ENCODE measurements around the gene TP53AIP1.

Gene TP53AIP1

DNA sequence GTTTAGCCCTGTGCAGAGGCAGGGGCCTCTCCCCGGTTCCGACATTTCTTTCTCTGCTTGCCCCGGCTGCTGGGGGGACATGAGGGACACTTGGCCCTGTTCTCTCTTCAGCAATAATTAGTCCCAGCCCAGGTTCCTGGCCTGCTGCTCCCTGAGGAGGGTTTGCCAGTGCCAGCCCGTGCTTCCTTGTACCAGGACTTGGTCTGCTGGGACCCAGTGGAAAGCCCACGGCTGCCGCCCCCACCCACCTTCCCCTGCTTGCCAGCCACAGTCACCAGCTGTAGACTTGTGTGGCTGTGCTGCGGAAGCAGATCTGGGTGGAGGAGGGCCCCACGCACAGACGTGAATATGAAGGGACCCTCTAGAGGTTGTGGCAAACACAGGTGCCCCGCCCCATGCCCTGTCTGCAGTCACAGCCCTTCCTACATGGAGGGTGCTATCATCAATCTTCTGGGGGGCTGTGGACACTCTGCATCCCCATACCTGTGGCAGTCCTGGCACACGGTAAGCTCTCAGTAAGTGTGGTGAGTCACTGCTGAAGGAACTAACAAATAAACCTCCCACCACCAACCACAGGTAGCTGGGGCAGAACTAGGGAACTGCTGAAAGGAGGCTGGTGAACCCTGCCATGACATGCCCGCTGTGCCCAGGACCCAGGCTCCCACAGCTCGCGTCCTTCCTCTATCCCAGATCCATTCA lies 949 bp downstream of the TP53AIP1 start:
- H3K9me3 ChIP-seq (ENCODE audit: low read length): no peaks in the 10 kb centered on the region
- no peak overlapping the region for H3K4me3 ChIP-seq (ENCODE audit: low read depth in 1 of 2, low read length in 2 of 2)
- no peak overlapping the region for H3K27ac ChIP-seq (ENCODE audit: low read depth, low read length)
- no peak overlapping the region for H3K9ac ChIP-seq (ENCODE audit: low read length)
- no peaks in the 10 kb centered on the region for H3K27me3 ChIP-seq (ENCODE audit: control insufficient read depth in 1 of 2, insufficient read depth in 2 of 2, low read length in 2 of 2)
- no peaks in the 10 kb centered on the region for H3K4me1 ChIP-seq (ENCODE audit: insufficient read depth, low read length)
- no peaks in the 10 kb centered on the region for H3K36me3 ChIP-seq (ENCODE audit: insufficient read depth, low read length)

DNA sequence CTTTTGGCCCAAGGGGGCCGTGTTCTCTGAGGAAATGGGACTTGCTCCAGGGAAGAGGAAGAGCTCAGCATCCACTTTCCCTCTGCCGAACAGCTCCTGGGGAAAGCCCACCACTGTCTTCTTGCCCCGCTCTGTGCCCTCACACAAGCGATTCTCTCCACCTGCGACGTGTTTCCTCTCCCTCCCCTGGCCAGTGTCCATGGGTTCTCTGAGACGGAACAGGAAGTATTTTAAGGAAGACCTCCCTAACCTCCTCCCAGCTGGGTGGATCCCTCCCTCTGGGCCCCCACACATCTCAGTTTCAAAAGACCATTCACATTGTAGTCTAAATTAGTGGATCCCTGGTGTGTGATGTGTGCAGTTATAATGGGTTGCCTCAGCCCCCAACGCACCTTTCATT lies 1.6 kb downstream of the TP53AIP1 start:
- H3K27ac ChIP-seq (ENCODE audit: low read depth, low read length): no peak overlapping the region
- H3K9me3 ChIP-seq (ENCODE audit: low read length): no peaks in the 10 kb centered on the region
- H3K4me1 ChIP-seq (ENCODE audit: insufficient read depth, low read length): no peaks in the 10 kb centered on the region
- H3K4me3 ChIP-seq (ENCODE audit: low read depth in 1 of 2, low read length in 2 of 2): no peak overlapping the region
- no peaks in the 10 kb centered on the region for H3K36me3 ChIP-seq (ENCODE audit: insufficient read depth, low read length)
- H3K9ac ChIP-seq (ENCODE audit: low read length): no peak overlapping the region
- H3K27me3 ChIP-seq (ENCODE audit: control insufficient read depth in 1 of 2, insufficient read depth in 2 of 2, low read length in 2 of 2): no peaks in the 10 kb centered on the region

DNA sequence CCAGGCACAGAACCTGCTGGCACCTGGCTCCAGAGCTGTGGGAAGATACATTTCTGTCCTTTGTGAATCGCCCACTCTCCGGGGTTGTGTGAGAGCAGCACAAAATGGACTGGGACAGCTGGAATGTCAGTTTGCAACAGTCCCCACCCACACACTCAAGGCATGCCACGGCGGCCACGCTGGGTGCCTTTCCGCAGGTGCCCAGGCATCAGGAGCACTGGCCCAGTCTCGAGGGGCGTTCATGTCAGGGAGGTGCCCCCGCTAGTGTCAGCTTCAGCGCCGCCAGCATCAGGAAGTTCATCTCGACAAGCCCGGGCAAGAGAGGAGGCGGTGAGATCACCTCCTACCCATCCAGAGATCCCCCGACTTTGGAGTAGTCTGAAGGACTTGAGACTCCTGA lies 2.1 kb downstream of the TP53AIP1 start:
- Histone ChIP-seq H3K9ac (ENCODE audit: low read length) (no peak overlapping the region), H3K27me3 (ENCODE audit: control insufficient read depth in 1 of 2, insufficient read depth in 2 of 2, low read length in 2 of 2) (no peaks in the 10 kb centered on the region), H3K27ac (ENCODE audit: low read depth, low read length) (no peak overlapping the region), H3K9me3 (ENCODE audit: low read length) (no peaks in the 10 kb centered on the region), H3K4me3 (ENCODE audit: low read depth in 1 of 2, low read length in 2 of 2) (no peak overlapping the region), H3K4me1 (ENCODE audit: insufficient read depth, low read length) (no peaks in the 10 kb centered on the region), H3K36me3 (ENCODE audit: insufficient read depth, low read length) (no peaks in the 10 kb centered on the region)

DNA sequence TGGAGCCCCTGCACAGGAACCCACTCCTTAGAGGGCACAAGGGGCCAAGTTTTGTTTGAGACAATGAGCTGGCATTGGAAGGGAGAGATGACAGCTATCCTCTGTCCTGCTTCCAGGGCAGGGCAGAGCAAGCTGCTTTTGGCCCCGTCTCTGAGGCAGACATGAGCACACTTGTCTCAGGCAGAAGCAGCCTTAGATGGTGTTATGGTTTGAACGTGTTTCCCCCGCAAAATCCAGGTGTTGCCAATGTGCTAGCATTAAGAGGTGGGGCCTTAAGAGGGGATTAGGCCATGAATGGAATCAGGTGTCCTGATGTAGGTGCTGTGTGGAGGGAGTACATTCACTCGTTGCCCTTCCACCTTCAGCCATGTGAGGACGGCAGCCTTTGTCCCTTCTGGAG lies 2.5 kb downstream of the TP53AIP1 start:
- no peak overlapping the region for H3K27ac ChIP-seq (ENCODE audit: low read depth, low read length)
- H3K9ac ChIP-seq (ENCODE audit: low read length): no peak overlapping the region
- no peaks in the 10 kb centered on the region for H3K27me3 ChIP-seq (ENCODE audit: control insufficient read depth in 1 of 2, insufficient read depth in 2 of 2, low read length in 2 of 2)
- no peaks in the 10 kb centered on the region for H3K4me1 ChIP-seq (ENCODE audit: insufficient read depth, low read length)
- no peaks in the 10 kb centered on the region for H3K9me3 ChIP-seq (ENCODE audit: low read length)
- no peaks in the 10 kb centered on the region for H3K36me3 ChIP-seq (ENCODE audit: insufficient read depth, low read length)
- no peak overlapping the region for H3K4me3 ChIP-seq (ENCODE audit: low read depth in 1 of 2, low read length in 2 of 2)

DNA sequence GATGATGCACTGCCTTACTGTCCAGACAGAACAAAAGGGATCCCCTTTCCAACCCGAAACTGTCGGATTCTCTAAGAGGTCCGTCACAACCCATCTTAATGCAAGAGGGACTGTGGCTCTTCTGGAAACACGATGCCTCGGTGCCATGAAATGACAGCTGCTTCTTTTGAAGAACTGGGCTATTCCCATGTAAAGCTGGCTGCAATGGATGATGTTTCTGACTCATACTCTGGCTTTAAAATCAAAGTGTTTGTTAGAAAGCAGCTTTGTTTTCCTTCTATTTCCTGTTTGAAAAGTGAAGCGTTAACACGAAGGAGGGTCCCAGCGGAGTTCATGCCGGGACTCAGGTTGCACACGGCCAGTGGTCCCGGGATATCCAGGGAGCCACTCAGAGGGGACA lies 3.1 kb downstream of the TP53AIP1 start:
- Histone ChIP-seq H3K4me1 (ENCODE audit: insufficient read depth, low read length) (no peaks in the 10 kb centered on the region), H3K9ac (ENCODE audit: low read length) (no peak overlapping the region), H3K9me3 (ENCODE audit: low read length) (no peaks in the 10 kb centered on the region), H3K27ac (ENCODE audit: low read depth, low read length) (no peak overlapping the region), H3K36me3 (ENCODE audit: insufficient read depth, low read length) (no peaks in the 10 kb centered on the region), H3K4me3 (ENCODE audit: low read depth in 1 of 2, low read length in 2 of 2) (no peak overlapping the region), H3K27me3 (ENCODE audit: control insufficient read depth in 1 of 2, insufficient read depth in 2 of 2, low read length in 2 of 2) (no peaks in the 10 kb centered on the region)

DNA sequence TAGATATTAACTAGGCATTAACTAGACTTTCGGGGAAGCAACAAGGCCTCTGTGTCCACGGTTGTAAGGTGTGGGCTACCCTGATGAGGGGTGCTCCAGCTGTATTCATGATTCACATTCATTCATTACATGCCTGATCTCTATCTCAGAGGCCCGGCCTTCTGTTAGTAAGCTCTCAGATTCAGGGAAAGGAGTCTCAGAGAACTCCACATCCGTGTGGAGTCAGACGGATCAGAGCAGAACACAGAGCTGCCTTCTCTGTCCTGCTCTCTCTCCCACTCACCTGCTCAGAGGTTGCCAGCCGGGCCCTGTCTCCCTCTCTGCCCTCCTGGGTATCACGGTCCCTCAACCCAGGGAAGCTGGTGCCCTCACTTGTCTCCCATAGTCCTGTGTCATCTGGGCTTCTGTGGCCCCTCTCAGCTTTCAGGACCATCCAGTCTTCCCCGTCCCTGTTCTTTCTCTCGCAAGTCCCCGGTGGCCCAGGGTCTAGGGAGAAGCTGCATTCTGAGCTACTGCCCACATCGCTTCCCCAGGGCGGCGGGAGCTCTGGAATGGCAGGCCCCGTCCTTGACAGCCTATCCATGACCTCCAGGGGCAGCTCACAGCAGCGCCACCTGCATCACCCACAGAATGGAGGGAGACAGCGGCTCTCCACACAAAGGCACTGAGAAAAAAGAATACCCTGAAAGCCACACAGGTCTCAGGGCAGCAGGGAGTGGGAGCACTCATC lies 4.3 kb downstream of the TP53AIP1 start:
- Histone ChIP-seq H3K9ac (ENCODE audit: low read length) (no peak overlapping the region), H3K27ac (ENCODE audit: low read depth, low read length) (no peak overlapping the region), H3K4me1 (ENCODE audit: insufficient read depth, low read length) (no peaks in the 10 kb centered on the region), H3K36me3 (ENCODE audit: insufficient read depth, low read length) (no peaks in the 10 kb centered on the region), H3K27me3 (ENCODE audit: control insufficient read depth in 1 of 2, insufficient read depth in 2 of 2, low read length in 2 of 2) (no peaks in the 10 kb centered on the region), H3K4me3 (ENCODE audit: low read depth in 1 of 2, low read length in 2 of 2) (no peak overlapping the region), H3K9me3 (ENCODE audit: low read length) (no peaks in the 10 kb centered on the region)

DNA sequence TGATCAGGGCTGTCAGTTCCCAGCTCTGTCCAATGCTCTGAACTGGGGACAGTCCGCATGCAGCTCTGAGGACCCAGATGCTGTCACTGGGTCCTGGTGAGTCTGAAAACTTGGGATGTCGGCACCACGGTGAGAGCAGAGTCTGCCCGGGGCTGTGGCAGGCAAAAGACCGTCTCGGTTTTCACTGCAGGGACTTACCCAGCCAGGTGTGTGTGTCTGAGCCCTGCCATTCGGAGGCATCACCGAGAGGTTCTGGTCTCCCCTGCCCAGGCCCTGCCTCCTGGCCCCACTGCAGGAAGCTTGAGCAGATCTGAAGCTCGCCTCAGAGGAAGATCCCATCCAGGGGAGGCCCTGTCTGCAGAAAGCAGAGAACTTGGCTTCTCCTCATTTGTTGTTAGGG lies 5.2 kb downstream of the TP53AIP1 start:
- Histone ChIP-seq H3K27ac (ENCODE audit: low read depth, low read length) (no peak overlapping the region), H3K9ac (ENCODE audit: low read length) (no peak overlapping the region)

DNA sequence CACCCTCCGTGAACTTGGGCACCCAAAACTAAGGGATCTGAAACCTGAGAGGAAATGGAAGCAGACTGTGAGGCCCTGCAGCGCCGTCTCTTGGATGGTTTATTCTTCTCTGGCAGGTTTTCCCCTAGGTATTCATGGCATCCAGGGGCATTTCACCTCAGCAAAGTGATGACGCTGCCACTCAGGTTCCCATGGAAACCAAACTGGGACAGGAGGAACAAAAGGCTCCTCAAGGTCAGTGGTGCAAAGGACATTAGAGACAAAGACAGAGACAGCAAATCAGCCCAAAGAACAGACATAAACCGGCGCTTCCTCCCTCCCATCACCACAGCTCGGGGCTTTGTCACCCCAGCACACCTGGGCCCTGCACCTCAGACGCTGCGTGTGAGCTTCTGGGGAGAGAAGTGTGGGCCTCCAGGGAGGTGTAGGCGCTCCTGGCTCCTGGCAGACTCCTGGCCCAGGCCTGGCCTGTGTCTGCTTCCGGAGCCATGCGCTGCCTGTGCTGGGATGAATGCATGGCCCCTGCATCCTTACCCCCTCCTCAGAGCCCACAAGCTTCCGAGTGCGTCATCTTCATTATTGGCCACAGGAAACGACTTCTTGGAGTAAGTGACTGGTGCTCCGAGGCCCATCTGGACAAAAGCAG lies 5.9 kb downstream of the TP53AIP1 start:
- H3K36me3 ChIP-seq (ENCODE audit: insufficient read depth, low read length): no peaks in the 10 kb centered on the region
- H3K4me1 ChIP-seq (ENCODE audit: insufficient read depth, low read length): no peaks in the 10 kb centered on the region
- no peak overlapping the region for H3K9ac ChIP-seq (ENCODE audit: low read length)
- no peak overlapping the region for H3K4me3 ChIP-seq (ENCODE audit: low read depth in 1 of 2, low read length in 2 of 2)
- H3K27ac ChIP-seq (ENCODE audit: low read depth, low read length): no peak overlapping the region
- H3K9me3 ChIP-seq (ENCODE audit: low read length): no peaks in the 10 kb centered on the region
- no peaks in the 10 kb centered on the region for H3K27me3 ChIP-seq (ENCODE audit: control insufficient read depth in 1 of 2, insufficient read depth in 2 of 2, low read length in 2 of 2)

More for the DNA sequence above, 5.2 kb downstream of the TP53AIP1 start:
- H3K4me1 ChIP-seq (ENCODE audit: insufficient read depth, low read length): no peaks in the 10 kb centered on the region
- no peaks in the 10 kb centered on the region for H3K36me3 ChIP-seq (ENCODE audit: insufficient read depth, low read length)
- H3K27me3 ChIP-seq (ENCODE audit: control insufficient read depth in 1 of 2, insufficient read depth in 2 of 2, low read length in 2 of 2): no peaks in the 10 kb centered on the region
- no peak overlapping the region for H3K4me3 ChIP-seq (ENCODE audit: low read depth in 1 of 2, low read length in 2 of 2)
- no peaks in the 10 kb centered on the region for H3K9me3 ChIP-seq (ENCODE audit: low read length)

DNA sequence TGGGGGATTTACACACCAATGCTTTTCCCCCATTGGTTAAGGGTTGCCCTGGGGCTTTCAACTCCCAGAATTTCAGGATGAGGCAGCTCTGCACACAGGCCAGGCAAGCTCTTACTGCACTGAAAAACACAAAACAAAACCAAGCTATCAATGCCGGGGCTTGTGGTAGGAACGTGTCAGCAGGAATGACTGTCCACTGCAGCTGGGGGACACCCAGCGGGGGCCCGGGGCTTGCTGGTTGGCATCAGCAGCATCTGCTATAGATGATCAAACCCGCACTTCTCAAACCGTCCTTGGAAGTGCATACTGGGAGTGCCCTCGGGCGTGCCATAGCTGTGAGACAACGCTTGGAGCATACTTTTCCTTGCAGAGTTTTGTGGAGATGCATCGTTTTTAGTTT lies 7.7 kb downstream of the TP53AIP1 start:
- no peak overlapping the region for H3K4me3 ChIP-seq (ENCODE audit: low read depth in 1 of 2, low read length in 2 of 2)
- H3K27ac ChIP-seq (ENCODE audit: low read depth, low read length): no peak overlapping the region
- H3K9ac ChIP-seq (ENCODE audit: low read length): no peak overlapping the region
- H3K27me3 ChIP-seq (ENCODE audit: control insufficient read depth in 1 of 2, insufficient read depth in 2 of 2, low read length in 2 of 2): no peaks in the 10 kb centered on the region
- H3K36me3 ChIP-seq (ENCODE audit: insufficient read depth, low read length): no peaks in the 10 kb centered on the region
- H3K4me1 ChIP-seq (ENCODE audit: insufficient read depth, low read length): no peaks in the 10 kb centered on the region
- H3K9me3 ChIP-seq (ENCODE audit: low read length): no peaks in the 10 kb centered on the region

DNA sequence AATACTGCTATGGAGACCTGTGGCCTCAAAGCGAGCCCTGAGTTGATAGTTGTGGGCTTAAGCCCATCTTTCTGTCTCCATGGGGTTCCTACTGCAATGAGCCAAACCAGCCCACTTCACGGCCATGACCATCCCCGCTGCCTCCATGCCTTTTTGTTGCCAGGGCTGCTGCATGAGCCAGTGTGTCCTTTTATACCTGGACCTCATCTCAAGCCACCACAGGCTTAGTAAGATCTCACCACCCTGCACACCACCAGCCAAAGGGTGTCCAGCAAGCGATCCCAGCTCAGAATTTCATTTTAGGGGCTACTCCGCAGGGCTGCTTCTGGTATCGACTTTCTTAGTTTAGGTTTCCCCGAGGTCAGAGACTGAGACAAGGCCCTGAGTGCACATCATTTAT lies 8.3 kb downstream of the TP53AIP1 start:
- H3K4me1 ChIP-seq (ENCODE audit: insufficient read depth, low read length): no peaks in the 10 kb centered on the region
- H3K36me3 ChIP-seq (ENCODE audit: insufficient read depth, low read length): no peaks in the 10 kb centered on the region
- no peaks in the 10 kb centered on the region for H3K9me3 ChIP-seq (ENCODE audit: low read length)
- no peak overlapping the region for H3K4me3 ChIP-seq (ENCODE audit: low read depth in 1 of 2, low read length in 2 of 2)
- H3K27ac ChIP-seq (ENCODE audit: low read depth, low read length): no peak overlapping the region
- H3K9ac ChIP-seq (ENCODE audit: low read length): no peak overlapping the region
- H3K27me3 ChIP-seq (ENCODE audit: control insufficient read depth in 1 of 2, insufficient read depth in 2 of 2, low read length in 2 of 2): no peaks in the 10 kb centered on the region

DNA sequence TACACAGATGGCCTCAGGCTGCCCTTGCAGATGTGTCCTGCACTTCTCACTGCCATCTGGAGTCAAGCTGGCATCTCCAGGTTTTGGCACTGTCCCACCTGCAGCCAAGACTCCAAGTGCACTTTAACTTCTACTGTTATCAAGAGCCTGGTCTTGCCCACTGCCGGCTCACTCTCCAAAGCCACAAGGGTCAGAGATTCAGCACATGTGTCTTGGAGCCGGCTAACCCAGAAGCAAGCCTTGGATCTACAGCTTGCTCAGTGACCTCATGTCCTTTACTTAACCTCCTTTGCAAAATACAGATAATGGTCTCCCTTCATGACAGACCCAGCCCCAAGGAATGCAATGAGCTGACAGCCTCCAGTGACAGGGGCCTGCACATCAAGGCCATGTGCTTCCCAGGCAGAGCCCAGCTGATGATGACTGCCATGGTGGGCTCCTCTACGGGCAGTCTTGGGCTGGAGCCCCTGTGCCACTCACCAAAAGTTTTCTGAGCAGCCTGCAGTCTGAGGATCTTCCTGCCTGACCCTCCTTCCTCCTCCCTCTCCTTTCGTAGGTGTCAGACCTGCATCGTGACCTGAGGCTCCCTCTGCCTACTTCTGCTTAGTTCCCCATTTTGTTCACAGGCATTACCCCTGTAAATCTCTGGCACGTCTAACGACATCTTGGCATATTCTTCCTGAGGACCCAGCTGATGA lies 9.0 kb downstream of the TP53AIP1 start:
- Histone ChIP-seq H3K4me3 (ENCODE audit: low read depth in 1 of 2, low read length in 2 of 2) (no peak overlapping the region), H3K9ac (ENCODE audit: low read length) (no peak overlapping the region), H3K9me3 (ENCODE audit: low read length) (no peaks in the 10 kb centered on the region), H3K27ac (ENCODE audit: low read depth, low read length) (no peak overlapping the region), H3K36me3 (ENCODE audit: insufficient read depth, low read length) (no peaks in the 10 kb centered on the region), H3K27me3 (ENCODE audit: control insufficient read depth in 1 of 2, insufficient read depth in 2 of 2, low read length in 2 of 2) (no peaks in the 10 kb centered on the region), H3K4me1 (ENCODE audit: insufficient read depth, low read length) (no peaks in the 10 kb centered on the region)

Measured in muscle layer of colon (tissue), 2 donors.